NCI-H1417 (cell line): ENCODE results near the gene KDM6B.
"Not testable (repeated sequence)": the region's sequence is repeated elsewhere in the genome, so short reads cannot be mapped to it uniquely, and the experiment has no call there.

Source experiments
- DNase-seq, 3 experiments: peaks; one replicate each; lab custom pipeline; 2025; lab: John Stamatoyannopoulos, UW

KDM6B gene, protein sequence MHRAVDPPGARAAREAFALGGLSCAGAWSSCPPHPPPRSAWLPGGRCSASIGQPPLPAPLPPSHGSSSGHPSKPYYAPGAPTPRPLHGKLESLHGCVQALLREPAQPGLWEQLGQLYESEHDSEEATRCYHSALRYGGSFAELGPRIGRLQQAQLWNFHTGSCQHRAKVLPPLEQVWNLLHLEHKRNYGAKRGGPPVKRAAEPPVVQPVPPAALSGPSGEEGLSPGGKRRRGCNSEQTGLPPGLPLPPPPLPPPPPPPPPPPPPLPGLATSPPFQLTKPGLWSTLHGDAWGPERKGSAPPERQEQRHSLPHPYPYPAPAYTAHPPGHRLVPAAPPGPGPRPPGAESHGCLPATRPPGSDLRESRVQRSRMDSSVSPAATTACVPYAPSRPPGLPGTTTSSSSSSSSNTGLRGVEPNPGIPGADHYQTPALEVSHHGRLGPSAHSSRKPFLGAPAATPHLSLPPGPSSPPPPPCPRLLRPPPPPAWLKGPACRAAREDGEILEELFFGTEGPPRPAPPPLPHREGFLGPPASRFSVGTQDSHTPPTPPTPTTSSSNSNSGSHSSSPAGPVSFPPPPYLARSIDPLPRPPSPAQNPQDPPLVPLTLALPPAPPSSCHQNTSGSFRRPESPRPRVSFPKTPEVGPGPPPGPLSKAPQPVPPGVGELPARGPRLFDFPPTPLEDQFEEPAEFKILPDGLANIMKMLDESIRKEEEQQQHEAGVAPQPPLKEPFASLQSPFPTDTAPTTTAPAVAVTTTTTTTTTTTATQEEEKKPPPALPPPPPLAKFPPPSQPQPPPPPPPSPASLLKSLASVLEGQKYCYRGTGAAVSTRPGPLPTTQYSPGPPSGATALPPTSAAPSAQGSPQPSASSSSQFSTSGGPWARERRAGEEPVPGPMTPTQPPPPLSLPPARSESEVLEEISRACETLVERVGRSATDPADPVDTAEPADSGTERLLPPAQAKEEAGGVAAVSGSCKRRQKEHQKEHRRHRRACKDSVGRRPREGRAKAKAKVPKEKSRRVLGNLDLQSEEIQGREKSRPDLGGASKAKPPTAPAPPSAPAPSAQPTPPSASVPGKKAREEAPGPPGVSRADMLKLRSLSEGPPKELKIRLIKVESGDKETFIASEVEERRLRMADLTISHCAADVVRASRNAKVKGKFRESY (N-terminal part only)

DNA sequence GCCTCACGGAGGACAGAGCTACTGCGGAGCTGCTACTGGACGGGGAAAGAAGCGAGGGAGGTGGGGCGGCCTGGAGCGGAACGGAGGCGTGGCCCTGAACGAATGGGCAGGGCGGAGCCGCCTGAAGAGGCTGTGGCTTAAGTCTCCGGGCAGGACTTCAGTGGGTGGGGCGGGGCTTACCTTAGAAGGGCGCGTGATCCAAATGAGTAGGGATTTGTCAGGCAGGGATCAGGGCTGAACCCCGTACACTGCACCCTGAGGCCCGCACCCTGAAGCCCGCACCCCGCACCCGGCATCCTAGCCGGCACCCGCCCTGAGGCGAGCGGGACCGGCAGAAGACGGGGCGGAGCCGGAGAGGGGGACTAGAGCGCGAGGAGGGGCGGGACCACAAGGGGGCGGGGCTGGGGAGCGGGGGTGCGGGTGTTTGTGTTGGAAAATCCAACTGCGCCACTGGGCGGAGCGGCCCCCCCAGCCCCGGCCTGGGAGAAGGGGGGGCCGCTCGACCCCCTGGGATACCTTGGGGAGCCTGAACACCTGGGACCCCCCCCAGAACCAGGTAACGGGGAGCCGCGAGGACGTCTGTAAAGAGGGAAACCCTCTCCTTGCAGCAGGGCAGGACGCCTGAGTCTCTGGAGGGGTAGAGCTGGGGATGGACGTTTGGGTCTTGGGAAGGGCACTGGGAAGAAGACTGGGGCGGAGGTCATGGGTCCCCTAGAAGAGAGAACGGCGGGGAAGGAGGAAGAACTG is at the start of gene KDM6B:
KDM6B (plus strand) TSS at position 423 of the 747 bp plus-strand sequence. CDS start 11,338 bp downstream, outside the sequence.
- DNase-seq: peak; percentile 74 to 82 (median 81)

- DNase-seq: no peak
Measured at GRCh38 chr17:7786866-7787265, 47.2 kb upstream of the KDM6B start.

GRCh38 chr17:7789131-7789530 is 44.9 kb upstream of the KDM6B start:
- no peak for DNase-seq

GRCh38 chr17:7790150-7790549 is 43.9 kb upstream of the KDM6B start:
- DNase-seq: no peak

GRCh38 chr17:7792611-7793010 is 41.4 kb upstream of the KDM6B start:
- no peak for DNase-seq

GRCh38 chr17:7794075-7794663 is 39.8 kb upstream of the KDM6B start:
- DNase-seq: no peak

- no peak for DNase-seq
Measured at GRCh38 chr17:7797976-7798375, 36.0 kb upstream of the KDM6B start.

DNA sequence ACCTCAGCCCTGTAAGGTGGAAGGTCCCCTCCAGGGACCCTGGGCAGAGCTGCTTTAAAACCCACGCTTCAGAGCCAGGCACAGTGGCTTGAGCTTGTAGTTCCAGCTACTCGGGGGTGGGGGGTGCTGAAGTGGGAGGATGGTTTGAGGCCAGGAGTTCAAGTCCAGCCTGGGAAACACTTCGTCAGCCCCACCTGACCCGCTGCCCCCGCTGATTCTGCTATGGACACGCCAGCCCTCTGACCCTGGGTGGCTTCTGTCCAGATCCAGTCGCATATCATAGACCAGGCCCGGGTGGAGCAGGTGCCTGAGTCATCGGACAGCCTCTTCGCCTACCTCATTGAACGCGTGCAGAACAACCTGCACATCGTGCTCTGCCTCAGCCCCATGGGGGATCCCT is 35.2 kb upstream of the KDM6B start:
- DNase-seq: no peak

GRCh38 chr17:7803981-7804380 is 30.0 kb upstream of the KDM6B start:
- DNase-seq: no peak

DNA sequence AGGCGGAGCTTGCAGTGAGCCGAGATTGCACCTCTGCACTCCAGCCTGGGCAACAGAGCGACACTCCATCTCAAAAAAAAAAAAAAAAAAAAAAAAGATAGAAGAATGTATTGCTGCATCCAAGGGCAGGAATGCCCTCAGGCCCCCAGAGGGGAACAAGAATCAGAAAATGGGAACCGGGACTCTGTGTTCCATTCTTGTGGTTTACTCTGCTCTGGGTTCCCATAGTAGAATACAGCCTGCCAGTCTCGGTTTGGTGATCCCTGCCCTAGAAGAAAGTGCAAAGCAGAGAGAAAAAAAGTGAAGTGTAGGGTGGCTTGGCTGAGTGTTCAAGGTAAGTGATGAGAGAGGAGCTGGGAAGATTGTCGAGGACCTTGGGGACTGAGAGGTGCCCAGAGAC is 27.4 kb upstream of the KDM6B start:
- no peak for DNase-seq

GRCh38 chr17:7807206-7807605 is 26.8 kb upstream of the KDM6B start:
- DNase-seq: no peak

- no peak for DNase-seq
Measured at GRCh38 chr17:7809086-7809790, 24.8 kb upstream of the KDM6B start.

GRCh38 chr17:7809791-7810343 is 24.1 kb upstream of the KDM6B start:
- not testable (repeated sequence) for DNase-seq

DNA sequence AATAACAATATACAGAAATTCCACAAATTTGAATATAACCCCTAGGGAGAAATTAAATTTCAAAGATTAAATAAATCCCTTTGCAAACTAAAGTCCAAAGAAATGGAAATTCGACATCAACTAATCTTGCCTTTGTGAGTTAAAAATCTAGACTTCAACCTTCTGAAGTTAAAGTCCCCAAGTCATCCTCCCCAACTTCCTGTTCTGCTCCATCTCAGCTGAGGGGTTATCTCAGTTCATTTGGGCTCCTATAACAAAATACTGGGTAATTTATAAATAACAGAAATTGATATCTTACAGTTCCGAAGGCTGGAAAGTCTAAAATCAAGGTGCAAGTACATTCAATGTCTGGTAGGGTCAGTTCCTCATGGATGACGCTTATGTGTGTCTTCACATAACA is 22.8 kb upstream of the KDM6B start:
- DNase-seq: no peak

- DNase-seq: no peak
Measured at GRCh38 chr17:7814969-7815368, 19.0 kb upstream of the KDM6B start.

- no peak for DNase-seq
Measured at GRCh38 chr17:7816926-7817642, 16.9 kb upstream of the KDM6B start.

- no peak for DNase-seq
Measured at GRCh38 chr17:7817643-7817964, 16.4 kb upstream of the KDM6B start.

DNA sequence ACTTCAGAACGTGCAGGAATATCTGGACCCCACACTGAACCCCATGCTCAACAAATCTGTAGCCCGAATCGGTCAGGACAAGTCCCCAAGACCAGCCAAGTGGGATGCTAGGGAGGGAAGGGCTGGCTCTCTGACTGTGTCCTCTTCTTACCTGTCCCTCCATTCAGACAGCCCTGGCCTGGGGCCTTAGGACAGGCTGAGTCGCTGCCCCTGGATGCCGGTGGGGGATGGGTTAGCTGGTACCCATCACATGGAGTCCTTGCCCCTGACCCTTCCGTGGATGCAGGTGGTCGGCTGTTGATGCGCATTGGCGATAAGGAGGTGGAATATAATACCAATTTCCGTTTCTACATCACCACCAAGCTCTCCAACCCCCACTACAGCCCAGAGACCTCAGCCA is 16.0 kb upstream of the KDM6B start:
- no peak for DNase-seq

DNA sequence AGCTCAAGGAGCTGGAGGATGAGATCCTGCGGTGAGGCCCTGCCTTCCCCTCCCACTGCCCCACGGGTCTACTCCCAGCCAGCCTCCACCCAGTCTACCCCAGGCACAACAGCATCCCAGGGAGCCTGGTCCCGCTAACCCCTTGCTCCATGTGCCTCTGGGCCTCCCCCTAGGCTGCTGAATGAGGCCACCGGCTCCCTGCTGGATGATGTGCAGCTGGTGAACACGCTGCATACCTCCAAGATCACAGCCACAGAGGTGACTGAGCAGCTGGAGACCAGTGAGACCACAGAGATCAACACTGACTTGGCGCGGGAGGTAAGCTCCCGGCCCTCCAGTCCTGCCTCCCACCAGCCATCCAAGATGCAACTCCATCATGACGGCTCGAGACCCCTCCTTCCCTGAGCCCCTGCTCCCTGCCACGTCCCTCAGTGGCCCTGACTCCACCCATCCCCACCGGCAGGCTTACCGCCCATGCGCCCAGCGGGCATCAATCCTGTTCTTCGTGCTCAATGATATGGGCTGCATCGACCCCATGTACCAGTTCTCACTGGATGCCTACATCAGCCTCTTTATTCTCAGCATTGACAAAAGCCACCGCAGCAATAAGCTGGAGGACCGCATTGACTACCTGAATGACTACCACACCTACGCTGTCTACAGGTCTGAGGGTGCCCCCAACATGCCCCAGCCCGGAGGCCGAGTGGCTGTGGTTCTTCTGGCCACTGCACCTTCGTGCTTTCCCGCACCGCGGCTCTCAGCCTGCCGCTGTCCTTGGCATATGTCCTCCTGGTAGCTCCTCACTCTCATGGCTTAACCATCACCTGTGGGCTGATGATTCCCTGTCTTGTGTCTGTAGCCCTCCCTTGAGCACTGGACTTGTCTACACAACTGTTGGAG is 15.0 kb upstream of the KDM6B start:
- no peak for DNase-seq
